Fibroblast of the conjunctiva (primary cell): ENCODE data around the gene TOP1.
A peak's percentile ranks its signal among the peaks of the same experiment; 100 is the strongest.
"Not testable (repeated sequence)": the region's sequence is repeated elsewhere in the genome, so short reads cannot be mapped to it uniquely, and the experiment has no call there.

ENCODE experiments used
- DNase-seq: peaks from one replicate; pipeline ENCODE4 v3.0.0-alpha.2; 2010; ENCODE audit warnings: low read depth

The TOP1 gene

GRCh38 chr20:41132388-41132775 is 103.8 kb downstream of the TOP1 start:
- DNase-seq: not testable (repeated sequence)

- no peak for DNase-seq
Observed at GRCh38 chr20:41133709-41134361, 105.2 kb downstream of the TOP1 start.

- no peak for DNase-seq
Observed at GRCh38 chr20:41134362-41135186, 106.0 kb downstream of the TOP1 start.

DNA sequence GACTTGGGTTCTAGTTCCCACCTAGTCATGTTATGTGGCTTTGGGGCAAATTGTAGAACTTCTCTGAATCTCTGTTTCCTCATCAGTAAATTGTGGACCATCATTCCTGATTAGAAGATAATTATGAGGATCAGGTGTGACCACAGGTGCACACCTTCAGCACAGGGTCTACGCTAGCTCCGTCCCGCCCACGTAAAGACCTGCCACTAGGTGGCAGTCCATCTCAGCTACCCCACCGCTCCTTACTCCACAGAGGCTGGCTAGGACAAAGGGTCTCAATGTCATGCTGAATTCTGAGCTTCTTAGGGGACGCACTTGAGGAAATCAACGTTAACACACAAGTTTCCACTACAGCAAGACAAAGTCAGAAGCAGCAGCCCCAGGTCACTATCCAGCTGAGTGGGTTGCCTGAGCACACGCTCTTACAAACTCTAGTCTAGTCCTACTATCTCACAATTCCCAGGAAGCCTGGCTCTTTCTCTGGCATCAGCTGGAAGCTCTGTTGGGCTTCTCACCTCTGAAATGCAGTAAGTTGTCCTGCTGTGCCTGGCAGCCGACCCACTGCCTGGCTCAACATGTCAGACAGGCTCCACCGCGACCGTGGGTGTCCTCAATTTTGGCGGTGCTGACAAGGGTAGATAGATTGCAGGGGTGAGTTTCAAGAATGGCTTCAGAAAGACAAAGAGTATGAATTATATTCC is 106.7 kb downstream of the TOP1 start:
- DNase-seq: no peak

DNA sequence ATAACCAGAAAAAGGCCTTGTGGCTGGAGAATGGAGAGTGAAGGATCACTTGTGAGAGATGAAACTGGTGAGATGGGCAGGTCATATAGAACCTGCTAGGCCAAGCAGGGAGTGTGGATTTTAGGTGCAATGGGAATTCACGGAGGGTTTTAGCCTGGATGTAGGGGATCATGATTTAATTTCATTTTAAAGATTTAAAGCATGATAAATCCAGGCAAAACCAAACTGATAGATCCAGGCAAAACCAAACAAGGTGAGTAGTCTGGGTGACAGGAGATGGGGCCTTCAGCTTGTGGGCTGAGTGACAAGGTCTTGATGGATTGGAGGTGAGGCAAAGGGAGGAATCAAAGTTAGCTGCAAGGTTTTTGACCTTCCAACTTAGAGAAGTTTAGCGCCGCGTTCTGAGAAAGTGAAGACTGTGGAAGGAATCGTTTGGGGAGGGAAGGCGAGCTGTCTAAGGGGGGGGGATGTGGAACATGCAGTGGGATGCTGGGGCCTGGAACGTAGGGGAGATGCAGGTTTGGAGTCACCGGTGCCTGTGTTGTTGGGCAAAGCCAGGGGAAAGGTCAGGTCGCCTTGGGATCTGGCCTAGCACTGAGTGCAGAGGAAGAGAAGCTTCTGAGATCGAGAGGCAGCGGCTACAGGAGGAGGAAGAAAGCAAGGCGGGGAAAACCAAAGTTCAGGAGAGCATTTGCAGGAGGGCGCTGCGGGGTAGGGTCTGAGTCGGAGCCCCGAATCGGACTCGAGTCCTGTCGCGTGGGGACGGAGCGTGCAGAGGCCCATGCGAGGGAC is 107.5 kb downstream of the TOP1 start:
- DNase-seq: no peak

DNA sequence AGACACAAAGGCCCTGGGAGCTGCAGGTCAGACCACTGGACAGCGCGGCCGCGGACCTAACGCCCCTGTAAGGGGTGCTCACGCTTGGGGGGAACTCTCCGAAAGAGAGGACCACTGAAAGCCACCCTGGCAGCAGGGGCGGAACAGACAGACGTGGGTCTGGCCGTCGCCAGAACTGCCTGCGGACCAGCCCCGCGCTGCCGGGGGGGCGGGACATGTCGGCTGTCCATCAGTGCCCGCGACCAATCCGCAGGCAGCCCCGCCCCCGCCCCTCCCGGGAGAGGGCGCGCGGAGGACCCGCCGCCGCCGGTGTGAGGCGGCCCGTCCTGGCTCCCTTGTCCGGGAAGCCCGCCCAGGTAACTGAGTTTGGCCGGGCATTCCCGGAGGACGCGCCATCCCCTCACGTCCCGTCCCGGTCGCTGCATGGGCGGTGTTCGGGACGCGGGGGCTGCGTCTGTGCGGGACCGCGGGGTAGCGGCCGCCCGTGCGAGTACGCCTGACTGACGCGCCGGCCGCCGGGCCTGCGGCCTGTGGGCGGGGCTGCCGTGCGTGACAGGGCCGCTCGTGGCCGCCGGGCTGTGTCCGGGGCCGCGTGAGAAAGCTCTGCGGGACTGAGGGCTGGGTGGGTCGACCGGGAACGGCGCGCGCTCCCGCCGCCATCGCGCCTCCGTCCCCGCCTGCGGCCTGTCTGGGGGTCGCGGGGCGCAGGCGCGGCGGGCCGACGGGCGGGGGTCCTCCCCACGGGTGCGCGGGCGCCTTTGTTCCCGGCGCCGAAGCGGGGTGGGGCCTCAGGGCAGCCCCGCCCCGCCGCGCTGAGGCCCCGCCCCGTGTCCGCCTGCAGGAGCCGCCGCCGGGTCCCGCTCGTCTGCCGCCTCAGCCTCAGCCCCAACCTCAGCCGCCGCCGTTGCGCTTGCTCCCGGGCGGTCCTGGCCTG is 108.3 kb downstream of the TOP1 start, which contains the start of gene PLCG1:
PLCG1 (plus strand) TSS at position 864 of the 934 bp plus-strand sequence. CDS start 99 bp downstream, outside the sequence.
- peak; percentile 60 for DNase-seq

DNA sequence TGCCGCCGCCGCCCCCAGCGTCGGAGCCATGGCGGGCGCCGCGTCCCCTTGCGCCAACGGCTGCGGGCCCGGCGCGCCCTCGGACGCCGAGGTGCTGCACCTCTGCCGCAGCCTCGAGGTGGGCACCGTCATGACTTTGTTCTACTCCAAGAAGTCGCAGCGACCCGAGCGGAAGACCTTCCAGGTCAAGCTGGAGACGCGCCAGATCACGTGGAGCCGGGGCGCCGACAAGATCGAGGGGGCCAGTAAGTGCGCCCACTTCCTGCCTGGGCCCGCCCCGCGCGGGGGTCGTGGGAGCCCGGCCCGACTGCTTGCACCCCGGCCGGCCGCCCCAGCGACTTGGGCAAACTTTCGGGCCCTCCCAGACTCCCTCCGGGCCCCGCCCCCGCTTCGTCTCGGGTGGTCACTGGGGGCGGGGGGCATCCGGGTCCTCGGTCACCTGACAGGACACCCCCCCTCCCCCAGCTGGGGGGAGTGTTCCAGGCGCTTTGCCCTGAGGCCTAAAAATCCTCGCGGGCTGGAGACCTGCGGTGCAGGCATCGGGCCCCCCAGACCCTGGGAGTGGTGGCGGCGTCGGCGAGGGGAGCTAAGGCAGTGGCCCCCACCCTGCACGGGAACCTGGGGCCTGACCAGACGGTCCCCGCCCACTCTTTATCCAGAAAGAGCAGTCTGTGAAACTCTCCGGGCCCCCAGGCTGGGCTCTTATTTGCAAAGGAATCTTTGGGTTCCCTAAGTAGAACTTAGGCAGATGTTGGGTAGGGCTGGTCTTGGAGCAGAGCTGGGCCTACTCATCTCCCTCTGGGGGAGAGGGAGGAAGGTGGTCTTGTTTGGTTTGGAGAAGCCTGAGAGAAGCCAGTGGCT is 109.2 kb downstream of the TOP1 start:
- DNase-seq: peak; percentile 31

DNA sequence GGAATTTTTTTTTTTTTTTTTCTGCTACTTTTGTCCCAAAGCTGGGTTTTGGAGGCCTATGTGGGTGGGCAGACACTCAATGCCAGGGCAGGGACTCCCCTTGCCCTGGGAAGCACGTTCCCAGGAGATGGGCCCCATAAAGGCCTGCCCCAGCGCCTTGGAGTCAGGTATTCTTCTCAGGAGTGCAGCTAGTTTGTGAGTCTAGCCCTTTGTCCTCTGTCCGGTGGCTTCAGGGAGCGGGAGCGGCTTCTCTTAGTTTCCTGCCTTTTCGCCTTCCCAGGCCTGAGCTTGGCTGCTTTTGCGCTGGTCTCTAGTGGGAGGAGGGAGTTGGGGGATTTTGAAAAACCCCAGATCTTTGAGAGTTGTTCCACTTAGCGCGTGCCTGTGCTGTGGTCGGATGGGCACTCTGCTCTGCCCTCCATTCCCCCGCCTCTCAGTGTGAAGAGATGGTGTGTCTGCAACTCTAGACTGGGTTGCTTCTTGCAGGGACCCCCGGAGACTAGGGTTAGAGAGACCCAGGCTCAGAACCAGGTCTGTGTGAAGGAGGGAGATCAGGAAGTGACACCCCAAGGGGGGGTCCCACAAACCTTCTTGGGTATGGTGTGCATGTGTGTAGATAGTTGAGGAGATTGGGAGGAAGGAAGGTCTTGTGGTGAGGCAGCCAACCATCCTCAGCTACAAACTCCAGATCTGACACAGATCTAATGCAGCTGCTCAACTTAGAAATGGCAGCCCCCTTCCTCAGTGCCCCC is 110.0 kb downstream of the TOP1 start:
- DNase-seq: no peak

DNA sequence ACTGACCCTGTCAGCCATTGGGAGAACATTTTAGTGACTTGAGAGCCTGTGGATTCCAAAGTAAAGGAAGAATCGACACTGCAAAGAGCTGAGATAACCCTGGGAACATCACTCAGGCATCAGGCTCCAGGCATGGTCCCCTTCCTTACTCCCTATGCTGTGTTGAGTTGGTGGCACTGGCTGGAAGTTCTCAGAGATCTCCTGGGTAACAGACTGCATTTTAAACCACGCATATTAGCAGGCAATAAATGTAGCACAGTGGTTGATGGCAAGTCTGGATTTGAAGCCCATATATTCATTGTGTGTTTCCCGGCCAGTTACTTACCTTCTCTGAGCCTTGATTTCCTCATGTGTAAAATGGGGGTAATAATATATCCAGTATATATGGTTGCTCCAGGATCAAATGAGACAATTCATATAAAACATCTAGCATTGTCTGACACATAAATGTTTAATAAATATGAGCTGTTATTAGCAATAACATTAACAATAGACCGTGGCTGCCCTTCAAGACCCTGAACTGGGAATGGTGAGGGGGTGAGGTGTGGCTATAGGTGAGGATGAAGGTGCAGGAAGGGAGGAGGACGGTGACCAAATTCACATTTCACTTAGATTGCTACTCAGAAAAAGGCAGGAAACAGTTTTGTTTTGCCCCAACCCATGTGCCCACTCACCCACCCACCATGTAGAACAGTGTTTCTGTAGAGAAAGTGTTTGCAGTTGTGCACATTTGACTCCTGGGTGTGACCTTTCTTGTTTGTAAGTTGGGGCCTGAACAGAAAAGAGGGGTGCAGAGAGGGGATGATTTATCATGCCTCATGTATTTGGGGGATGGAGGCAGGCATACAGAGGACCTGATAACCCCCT is 110.8 kb downstream of the TOP1 start:
- no peak for DNase-seq

GRCh38 chr20:41140226-41141133 is 111.9 kb downstream of the TOP1 start:
- DNase-seq: no peak

GRCh38 chr20:41141153-41141815 is 112.7 kb downstream of the TOP1 start:
- no peak for DNase-seq

GRCh38 chr20:41142245-41142644 is 113.6 kb downstream of the TOP1 start:
- no peak for DNase-seq

- no peak for DNase-seq
Observed at GRCh38 chr20:41142919-41143318, 114.3 kb downstream of the TOP1 start.

DNA sequence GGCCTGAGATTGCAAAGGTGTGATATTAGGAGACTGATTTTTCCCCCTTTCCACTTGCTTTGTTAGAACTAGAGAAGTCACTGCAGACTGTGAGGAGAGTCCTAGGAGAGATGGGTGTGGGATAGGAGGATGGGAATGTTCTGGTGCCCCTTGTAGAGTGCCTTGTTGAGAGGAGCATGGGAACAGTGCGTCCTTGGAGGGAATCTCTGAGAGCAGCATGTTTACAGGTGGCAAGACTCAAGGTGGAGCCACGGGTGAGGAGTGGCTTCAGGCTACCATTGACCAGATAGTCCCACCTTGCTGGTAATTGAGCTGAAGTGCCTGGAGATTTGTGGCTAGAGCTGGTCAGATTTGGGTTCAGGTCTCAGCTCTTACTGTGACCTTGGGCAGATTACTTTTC is 114.7 kb downstream of the TOP1 start:
- no peak for DNase-seq

- DNase-seq: no peak
Observed at GRCh38 chr20:41145317-41145716, 116.7 kb downstream of the TOP1 start.

DNA sequence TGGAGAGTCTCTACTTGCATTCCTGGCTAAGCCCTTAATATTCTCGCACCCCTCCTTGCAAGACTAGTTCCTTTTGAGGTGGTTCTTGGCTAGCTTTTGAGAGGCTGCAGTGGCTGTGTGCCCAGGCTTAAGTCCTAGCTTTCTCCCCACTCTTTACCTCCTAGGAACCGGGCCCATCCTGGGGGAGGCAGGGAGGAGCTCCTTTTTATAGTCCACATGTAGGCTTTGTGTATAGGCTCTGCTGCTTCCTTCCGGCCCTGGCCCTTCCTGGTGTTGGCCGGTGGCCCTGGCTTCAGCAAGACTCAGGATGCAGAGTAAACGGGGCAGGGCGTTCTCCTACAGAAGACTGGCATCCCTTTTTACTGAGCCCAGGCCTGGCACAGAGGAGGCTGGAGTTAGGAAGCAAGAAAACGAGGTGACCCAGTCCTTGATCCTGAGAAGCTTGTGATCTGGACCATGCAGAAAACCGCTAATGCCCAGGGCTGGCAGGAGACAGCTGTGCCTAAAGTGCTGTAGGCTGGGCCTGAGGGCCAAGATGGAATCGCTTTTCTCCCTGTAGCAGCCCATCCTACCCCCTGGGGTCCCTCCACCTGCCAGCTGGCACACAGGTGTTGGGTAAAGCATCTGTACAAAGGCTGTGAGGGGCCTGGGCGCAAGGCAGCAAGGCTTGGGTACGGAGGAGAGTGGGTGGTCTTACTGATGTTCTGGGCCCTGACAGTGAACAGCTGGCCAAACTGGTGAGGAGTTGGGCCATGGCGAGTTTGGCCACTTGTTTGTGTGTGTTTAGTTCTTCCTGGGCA is 117.4 kb downstream of the TOP1 start:
- no peak for DNase-seq
